Breast epithelium (tissue), 3 donors: Measurements from ENCODE around the gene KCNIP3.
"Not testable (repeated sequence)": the region's sequence is repeated elsewhere in the genome, so short reads cannot be mapped to it uniquely, and the experiment has no call there.

ENCODE experiments used
- POLR2A ChIP-seq: fragments of 450-650 bp; IDR thresholded peaks from one replicate; pipeline ENCODE4 v1.6.1; 2016; ENCODE audit warnings: antibody characterized with exemption, mild to moderate bottlenecking, moderate library complexity
- TF ChIP-seq, protein P1 (sequence below), 3 donors: fragments of 450-650 bp; IDR thresholded peaks; one replicate each; pipeline ENCODE4 v1.5.1; 2016 to 2017; ENCODE audit warnings: antibody characterized with exemption in 3 of 3, mild to moderate bottlenecking in 3 of 3, moderate library complexity in 3 of 3

DNA sequence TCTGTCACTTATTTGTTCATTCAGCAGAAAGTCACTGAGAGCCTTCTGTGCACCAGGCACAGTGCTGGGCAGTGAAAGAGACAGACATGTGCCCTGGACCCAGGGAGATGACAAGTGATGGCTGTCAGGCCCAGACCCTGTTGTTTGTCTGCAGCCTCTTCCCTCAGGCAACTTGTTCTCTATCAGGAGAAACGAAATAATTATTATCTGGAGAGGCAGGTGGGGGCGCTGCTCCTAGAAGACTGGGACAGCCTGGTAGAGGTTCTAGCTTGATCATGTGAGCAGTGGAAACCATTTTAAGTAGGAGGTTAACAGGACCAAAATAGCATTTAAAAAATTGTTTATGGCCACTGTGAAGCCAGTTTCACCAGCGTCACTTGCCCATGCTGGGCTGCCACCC lies 107.5 kb downstream of the KCNIP3 start:
- TF ChIP-seq, protein P1, sequence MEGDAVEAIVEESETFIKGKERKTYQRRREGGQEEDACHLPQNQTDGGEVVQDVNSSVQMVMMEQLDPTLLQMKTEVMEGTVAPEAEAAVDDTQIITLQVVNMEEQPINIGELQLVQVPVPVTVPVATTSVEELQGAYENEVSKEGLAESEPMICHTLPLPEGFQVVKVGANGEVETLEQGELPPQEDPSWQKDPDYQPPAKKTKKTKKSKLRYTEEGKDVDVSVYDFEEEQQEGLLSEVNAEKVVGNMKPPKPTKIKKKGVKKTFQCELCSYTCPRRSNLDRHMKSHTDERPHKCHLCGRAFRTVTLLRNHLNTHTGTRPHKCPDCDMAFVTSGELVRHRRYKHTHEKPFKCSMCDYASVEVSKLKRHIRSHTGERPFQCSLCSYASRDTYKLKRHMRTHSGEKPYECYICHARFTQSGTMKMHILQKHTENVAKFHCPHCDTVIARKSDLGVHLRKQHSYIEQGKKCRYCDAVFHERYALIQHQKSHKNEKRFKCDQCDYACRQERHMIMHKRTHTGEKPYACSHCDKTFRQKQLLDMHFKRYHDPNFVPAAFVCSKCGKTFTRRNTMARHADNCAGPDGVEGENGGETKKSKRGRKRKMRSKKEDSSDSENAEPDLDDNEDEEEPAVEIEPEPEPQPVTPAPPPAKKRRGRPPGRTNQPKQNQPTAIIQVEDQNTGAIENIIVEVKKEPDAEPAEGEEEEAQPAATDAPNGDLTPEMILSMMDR (IDR thresholded peaks at IDR 0.05), result not testable (repeated sequence)
- TF ChIP-seq POLR2A, result not testable (repeated sequence)
